ENCODE measurements around the gene ACTA2.
"Not testable (repeated sequence)": the region's sequence is repeated elsewhere in the genome, so short reads cannot be mapped to it uniquely, and the experiment has no call there.

Gene ACTA2

GRCh38 chr10:88949912-88950837 is 2.4 kb downstream of the ACTA2 start:
- DNase-seq (ENCODE audit: low read depth, low spot score) = no peak

DNA sequence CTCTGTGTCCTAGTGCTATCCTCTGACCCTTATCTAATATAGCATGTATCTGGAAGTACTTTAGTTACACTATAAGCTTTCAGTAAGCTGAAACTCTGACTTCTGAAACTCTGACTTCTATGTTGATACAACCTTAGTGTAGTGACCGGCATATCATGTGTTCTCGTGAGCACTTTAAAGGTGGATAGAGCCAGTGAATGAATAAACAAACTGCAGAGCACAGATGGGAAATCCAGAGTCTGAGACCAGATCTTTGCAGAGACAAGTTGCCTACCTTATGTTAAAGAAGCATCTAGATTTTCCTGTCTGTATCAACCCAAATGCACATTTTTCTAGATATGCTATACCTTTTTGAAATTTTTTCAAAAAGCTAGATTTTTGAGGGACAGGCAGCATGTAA is 3.5 kb downstream of the ACTA2 start:
- DNase-seq (ENCODE audit: low read depth, low spot score) = no peak

DNA sequence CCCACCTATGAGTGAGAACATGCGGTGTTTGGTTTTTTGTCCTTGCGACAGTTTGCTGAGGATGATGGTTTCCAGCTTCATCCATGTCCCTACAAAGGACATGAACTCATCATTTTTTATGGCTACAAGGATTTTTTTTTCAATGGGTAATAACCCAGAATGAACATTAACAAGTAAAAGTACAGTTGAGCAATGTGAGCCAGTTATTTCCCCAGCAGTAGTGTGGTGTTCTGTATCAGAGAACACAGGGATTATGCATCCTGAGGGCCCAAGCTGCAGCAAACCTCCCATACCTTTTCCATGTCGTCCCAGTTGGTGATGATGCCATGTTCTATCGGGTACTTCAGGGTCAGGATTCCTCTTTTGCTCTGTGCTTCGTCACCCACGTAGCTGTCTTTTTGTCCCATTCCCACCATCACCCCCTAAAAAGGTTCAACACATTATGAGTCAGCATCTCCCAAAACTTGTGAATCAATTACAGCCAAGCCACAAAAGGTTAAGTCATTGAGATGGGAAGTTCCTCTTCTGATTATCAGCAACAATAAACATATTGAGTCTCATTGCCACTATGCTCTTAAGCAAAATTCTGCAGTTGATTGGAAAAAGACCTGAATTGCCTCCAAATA is 5.5 kb downstream of the ACTA2 start:
- DNase-seq (ENCODE audit: low read depth, low spot score) = no peak

GRCh38 chr10:88946200-88946599 is 6.4 kb downstream of the ACTA2 start:
- no peak for DNase-seq (ENCODE audit: low read depth, low spot score)

DNA sequence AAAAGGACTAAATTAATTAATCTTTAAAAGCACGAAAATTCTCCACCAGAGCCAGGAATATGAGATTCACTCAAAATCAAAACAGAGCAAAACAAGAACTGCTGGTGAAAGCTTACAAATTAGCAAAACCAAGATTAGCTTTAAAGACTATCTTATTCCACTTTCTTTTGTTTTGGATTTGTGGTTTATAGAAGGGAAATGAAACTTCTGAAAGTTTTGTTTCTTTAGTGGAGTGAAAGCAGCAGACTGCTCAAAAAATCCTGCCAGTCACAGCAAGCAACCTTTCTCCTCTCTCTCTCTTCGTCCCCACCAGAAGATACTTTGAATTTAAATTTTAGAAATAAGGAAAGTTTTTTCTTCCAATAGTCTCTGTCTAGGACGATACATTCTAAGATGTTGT is 7.8 kb downstream of the ACTA2 start:
- no peak for DNase-seq (ENCODE audit: low read depth, low spot score)

DNA sequence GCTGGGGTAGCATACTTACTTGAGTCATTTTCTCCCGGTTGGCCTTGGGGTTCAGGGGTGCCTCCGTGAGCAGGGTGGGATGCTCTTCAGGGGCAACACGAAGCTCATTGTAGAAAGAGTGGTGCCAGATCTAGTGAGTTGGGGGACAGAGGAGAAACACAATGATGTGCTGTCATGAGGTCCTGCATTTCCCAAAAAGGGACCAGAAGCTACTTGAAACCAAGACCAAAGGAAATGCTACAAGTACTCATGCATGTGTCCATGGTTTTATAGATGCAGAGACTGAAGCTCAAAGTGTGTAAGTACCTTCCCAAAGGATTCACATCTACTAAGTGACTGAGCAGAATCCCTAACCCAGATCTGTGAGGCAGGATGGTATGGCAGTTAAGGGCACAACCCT is 8.8 kb downstream of the ACTA2 start:
- DNase-seq (ENCODE audit: low read depth, low spot score) = no peak

DNA sequence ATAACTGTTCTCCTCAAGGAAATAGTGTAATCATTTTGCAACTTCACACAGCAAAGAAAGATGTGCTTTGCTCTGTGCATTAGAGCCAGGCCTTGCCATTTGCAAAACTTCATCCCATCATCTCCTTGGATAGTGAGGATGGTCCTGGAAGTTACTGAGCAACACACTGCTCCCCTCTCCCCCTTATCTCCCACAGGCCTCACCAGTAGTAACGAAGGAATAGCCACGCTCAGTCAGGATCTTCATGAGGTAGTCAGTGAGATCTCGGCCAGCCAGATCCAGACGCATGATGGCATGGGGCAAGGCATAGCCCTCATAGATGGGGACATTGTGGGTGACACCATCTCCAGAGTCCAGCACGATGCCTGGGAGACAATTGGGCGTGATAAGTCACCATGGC is 11.5 kb downstream of the ACTA2 start:
- DNase-seq (ENCODE audit: low read depth, low spot score) = no peak

DNA sequence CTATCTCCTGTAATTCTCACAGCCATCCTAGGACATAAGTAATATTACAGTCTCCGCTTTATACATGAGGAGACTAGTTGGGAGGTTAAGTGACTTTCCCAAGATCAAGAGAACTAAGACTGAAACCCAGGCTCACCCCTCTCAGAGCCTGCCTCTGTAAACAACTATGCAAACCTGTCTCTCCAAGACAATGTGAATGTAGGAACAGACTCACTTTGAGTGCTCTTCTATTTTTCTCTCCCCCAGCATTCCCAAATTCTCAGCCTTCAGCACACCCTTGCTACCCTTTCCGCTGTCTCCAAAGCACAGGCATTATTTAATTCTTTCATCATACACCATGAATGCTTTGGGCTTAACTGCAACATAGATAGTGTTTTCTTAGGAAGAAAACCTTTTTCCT is 13.6 kb downstream of the ACTA2 start:
- DNase-seq (ENCODE audit: low read depth, low spot score) = no peak

- no peak for DNase-seq (ENCODE audit: low read depth, low spot score)
Measured at GRCh38 chr10:88938039-88938438, 14.5 kb downstream of the ACTA2 start.

- DNase-seq (ENCODE audit: low read depth, low spot score) = no peak
Measured at GRCh38 chr10:88936656-88937055, 15.9 kb downstream of the ACTA2 start.

GRCh38 chr10:88934900-88935672 is 17.5 kb downstream of the ACTA2 start:
- DNase-seq (ENCODE audit: low read depth, low spot score) = peak; percentile 67

DNA sequence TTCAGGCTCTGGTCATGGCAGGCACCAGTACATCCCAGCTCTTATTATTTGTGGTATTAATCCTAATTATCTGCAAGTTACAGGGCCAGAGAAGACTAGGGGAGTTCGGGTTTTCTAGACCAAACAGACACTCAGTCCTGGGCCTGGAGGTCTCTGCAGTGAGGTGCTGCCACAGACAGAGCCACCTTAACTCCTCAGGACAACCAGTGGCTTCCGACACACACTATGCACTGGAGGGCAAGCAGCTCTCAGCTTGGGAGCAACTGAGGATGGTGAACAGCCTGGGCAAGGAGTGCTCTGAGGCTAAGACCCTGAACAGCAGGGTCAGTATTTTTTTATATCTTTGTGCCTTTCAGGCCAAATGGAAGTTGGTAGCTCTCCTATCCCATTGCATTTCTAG is 19.0 kb downstream of the ACTA2 start:
- no peak for DNase-seq (ENCODE audit: low read depth, low spot score)

- DNase-seq (ENCODE audit: low read depth, low spot score) = peak; percentile 41
Measured at GRCh38 chr10:88932539-88933256, 19.9 kb downstream of the ACTA2 start.

GRCh38 chr10:88932029-88932428 is 20.5 kb downstream of the ACTA2 start:
- DNase-seq (ENCODE audit: low read depth, low spot score) = not testable (repeated sequence)

DNA sequence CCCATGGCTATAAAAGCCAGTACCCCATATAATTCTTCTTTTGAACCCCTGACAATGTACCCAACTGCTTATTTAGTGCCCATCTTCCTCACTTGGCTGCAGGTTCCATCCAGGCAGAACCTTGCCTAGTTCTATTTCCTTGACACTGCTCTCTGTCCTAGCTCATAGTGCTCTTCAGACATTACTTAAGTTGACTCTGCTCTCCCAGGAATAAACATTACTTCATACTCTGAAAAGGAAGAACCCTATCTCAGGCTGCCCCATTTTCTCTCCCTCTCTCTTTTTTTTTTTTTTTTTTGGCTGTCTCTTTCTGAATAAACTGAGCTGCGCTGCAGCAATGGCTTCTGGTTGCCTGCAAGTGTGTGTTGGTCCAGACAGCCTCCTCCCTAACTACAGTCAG is 21.0 kb downstream of the ACTA2 start:
- DNase-seq (ENCODE audit: low read depth, low spot score) = no peak

DNA sequence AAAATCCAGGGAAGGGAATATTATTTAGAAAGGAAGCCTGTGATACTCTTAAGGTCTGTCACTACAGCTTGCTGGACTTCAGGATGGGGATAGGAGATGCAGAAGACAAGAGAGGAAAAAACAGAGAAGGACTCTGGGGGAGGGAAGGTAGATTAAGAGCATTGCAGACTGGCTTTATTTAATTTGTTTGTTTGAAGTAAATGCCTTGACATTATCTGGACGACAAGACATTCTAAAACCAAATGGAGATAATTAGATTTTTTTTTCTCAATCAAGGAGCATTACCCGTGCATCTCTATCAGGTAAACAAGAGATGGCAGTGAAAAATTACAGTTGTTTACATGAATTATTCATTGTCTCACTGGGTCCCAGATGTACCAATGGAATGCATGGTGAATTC is 24.3 kb downstream of the ACTA2 start:
- DNase-seq (ENCODE audit: low read depth, low spot score) = no peak

GRCh38 chr10:88927416-88927690 is 25.2 kb downstream of the ACTA2 start:
- no peak for DNase-seq (ENCODE audit: low read depth, low spot score)

DNA sequence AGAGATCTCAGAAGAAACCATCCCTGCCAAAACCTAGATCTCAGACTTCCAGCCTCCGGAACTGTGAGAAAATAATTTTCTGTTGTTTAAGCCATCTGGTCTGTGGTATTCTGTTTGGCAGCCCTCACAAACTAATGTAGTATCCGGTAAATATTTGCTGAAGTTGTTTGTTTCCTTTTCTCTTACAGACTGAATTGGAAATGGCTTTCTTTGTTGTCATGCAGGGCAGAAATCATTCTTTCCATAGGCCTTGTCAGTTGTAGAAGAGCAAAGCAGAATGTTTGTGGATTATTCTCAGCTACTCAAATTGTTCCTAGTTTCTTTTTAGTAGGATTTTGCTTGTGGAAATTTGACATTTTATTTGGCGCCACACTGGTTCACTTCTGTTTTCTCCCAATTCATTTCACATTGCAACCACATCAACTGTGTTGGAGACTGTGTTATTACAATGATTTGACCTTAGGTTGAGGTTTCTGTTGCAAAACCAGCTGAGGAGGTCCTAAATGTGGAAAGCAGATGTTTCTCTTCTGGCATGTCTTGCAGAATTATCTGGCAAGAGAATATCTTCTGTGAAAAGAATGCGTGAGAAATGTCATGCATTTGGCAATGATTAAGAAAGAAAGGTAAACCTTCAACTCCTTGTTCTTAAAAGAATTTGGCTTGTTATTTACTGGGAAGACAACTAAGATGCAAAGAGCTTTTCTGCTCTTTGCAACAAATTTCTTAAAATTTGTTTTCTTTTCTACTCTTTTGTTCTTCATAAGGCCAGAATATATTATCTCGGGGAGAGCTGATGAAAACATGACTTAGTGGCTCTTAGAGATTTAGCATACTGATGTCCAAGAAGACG is 25.8 kb downstream of the ACTA2 start:
- DNase-seq (ENCODE audit: low read depth, low spot score) = peak; percentile 66

DNA sequence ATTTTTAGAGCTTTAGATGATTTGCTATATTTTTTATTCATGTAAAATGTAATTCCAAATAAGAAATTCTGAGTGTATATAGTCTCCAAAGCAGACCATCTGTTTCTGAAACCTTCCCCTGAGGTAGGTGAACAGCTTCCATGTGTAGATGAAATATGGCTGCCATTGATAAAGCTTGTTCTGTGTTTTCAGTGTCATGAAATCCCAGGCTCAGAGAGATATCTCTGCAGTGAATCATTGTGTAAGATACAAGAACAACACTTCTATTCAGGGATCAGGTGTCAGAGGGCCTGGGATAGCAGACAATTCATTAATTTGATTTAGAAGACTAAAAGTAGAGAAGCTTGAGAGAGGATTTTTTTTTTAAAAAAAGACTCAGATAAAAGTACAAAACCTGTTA is 29.1 kb downstream of the ACTA2 start:
- DNase-seq (ENCODE audit: low read depth, low spot score) = no peak

- DNase-seq (ENCODE audit: low read depth, low spot score) = no peak
Measured at GRCh38 chr10:88922041-88922440, 30.5 kb downstream of the ACTA2 start.

- DNase-seq (ENCODE audit: low read depth, low spot score) = no peak
Measured at GRCh38 chr10:88920986-88921593, 31.5 kb downstream of the ACTA2 start.
